A549 (cell line): ENCODE data around the gene BGN.

Experiments
- HDAC2 ChIP-seq: fragments of 200-600 bp; sonication (generic); IDR thresholded peaks from 2 replicates; pipeline ENCODE4 v1.6.1; 2016
- MAZ ChIP-seq: fragments of 150-350 bp; IDR thresholded peaks from 2 replicates; pipeline ENCODE4 v1.6.1; 2014; ENCODE audit warnings: antibody characterized with exemption, low read depth, low read length, borderline replicate concordance
- MYC ChIP-seq: IDR thresholded peaks from 2 replicates; pipeline ENCODE4 v1.6.1; 2012; ENCODE audit warnings: mild to moderate bottlenecking, inconsistent platforms, low read length, improper control_type of control experiment, borderline replicate concordance
- POLR2A ChIP-seq: IDR thresholded peaks from 2 replicates; pipeline ENCODE4 v1.6.1; 2012; ENCODE audit warnings: mild to moderate bottlenecking, low read length
- SREBF2 ChIP-seq: fragments of 450-650 bp; IDR thresholded peaks from 2 replicates; pipeline ENCODE4 v1.6.1; 2014; ENCODE audit warnings: mild to moderate bottlenecking, moderate library complexity
- TF ChIP-seq, protein P1 (sequence below): fragments of 200-600 bp; sonication (generic); IDR thresholded peaks from 2 replicates; pipeline ENCODE4 v1.6.1; 2016; ENCODE audit warnings: antibody characterized with exemption, mild to moderate bottlenecking, moderate library complexity
- TF ChIP-seq, protein P2 (sequence below): fragments of >200 bp; sonication (Bioruptor Twin); formaldehyde crosslinking; IDR thresholded peaks from 3 replicates; pipeline ENCODE4 v1.5.1; 2016

DNA sequence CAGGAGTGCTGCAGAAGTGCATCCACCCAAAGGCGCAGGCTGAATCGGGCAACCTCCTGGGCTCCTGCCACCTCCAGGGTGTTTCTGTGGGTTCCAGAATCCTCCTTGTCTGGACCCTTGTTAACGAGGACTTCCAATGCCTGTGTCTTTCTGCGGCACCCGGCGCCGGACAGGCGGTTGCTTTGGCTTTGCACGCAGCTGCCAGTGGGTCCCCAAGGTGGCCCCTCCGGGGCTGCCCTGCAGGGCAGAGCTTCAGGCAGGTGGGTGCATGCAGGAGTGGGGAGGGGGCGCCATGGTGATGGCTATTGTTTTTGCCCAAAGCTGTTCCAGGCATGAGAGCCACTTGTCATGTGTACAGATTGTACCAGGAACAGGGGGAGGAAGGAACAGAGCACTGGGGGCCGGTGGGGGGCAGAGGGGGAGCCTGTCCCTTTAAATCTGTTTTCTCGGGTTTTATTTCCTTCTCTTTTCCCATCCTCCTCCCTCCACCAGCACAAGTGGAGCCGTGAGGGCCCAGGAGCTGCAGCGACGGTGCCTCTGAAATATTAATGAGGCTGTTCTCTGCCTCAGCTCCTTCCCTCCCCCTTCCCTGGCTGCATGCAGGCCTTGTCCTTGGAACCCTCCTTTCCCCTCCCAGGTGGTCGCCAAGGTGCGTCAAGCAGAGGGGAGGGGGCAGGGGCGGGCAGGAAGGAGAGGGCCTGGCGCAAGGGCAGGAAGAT lies 35.8 kb downstream of the BGN start:
- TF ChIP-seq HDAC2 (no peak), POLR2A (no peak), SREBF2 (no peak), MYC (no peak), MAZ (no peak)
- TF ChIP-seq, protein P1, sequence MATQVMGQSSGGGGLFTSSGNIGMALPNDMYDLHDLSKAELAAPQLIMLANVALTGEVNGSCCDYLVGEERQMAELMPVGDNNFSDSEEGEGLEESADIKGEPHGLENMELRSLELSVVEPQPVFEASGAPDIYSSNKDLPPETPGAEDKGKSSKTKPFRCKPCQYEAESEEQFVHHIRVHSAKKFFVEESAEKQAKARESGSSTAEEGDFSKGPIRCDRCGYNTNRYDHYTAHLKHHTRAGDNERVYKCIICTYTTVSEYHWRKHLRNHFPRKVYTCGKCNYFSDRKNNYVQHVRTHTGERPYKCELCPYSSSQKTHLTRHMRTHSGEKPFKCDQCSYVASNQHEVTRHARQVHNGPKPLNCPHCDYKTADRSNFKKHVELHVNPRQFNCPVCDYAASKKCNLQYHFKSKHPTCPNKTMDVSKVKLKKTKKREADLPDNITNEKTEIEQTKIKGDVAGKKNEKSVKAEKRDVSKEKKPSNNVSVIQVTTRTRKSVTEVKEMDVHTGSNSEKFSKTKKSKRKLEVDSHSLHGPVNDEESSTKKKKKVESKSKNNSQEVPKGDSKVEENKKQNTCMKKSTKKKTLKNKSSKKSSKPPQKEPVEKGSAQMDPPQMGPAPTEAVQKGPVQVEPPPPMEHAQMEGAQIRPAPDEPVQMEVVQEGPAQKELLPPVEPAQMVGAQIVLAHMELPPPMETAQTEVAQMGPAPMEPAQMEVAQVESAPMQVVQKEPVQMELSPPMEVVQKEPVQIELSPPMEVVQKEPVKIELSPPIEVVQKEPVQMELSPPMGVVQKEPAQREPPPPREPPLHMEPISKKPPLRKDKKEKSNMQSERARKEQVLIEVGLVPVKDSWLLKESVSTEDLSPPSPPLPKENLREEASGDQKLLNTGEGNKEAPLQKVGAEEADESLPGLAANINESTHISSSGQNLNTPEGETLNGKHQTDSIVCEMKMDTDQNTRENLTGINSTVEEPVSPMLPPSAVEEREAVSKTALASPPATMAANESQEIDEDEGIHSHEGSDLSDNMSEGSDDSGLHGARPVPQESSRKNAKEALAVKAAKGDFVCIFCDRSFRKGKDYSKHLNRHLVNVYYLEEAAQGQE, result no peak
- TF ChIP-seq, protein P2, sequence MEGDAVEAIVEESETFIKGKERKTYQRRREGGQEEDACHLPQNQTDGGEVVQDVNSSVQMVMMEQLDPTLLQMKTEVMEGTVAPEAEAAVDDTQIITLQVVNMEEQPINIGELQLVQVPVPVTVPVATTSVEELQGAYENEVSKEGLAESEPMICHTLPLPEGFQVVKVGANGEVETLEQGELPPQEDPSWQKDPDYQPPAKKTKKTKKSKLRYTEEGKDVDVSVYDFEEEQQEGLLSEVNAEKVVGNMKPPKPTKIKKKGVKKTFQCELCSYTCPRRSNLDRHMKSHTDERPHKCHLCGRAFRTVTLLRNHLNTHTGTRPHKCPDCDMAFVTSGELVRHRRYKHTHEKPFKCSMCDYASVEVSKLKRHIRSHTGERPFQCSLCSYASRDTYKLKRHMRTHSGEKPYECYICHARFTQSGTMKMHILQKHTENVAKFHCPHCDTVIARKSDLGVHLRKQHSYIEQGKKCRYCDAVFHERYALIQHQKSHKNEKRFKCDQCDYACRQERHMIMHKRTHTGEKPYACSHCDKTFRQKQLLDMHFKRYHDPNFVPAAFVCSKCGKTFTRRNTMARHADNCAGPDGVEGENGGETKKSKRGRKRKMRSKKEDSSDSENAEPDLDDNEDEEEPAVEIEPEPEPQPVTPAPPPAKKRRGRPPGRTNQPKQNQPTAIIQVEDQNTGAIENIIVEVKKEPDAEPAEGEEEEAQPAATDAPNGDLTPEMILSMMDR, result no peak
